ENCODE data around the gene RAB27B.

RAB27B gene

GRCh38 chr18:54899500-54899899 is 71.2 kb downstream of the RAB27B start:
- no peak for DNase-seq (ENCODE audit: low read depth)
- H3K4me3 ChIP-seq (ENCODE audit: low read depth, low read length), result no peak overlapping the region

- DNase-seq (ENCODE audit: low read depth), result no peak
- no peak overlapping the region for H3K4me3 ChIP-seq (ENCODE audit: low read depth, low read length)
Observed at GRCh38 chr18:54900290-54900689, 72.0 kb downstream of the RAB27B start.

- DNase-seq (ENCODE audit: low read depth), result no peak
- no peak overlapping the region for H3K4me3 ChIP-seq (ENCODE audit: low read depth, low read length)
Observed at GRCh38 chr18:54904581-54904980, 76.3 kb downstream of the RAB27B start.

GRCh38 chr18:54905629-54906028 is 77.4 kb downstream of the RAB27B start:
- H3K4me3 ChIP-seq (ENCODE audit: low read depth, low read length), result no peak overlapping the region
- DNase-seq (ENCODE audit: low read depth), result no peak

- no peak for DNase-seq (ENCODE audit: low read depth)
- H3K4me3 ChIP-seq (ENCODE audit: low read depth, low read length), result no peak overlapping the region
Observed at GRCh38 chr18:54906331-54907185, 78.3 kb downstream of the RAB27B start.

- H3K4me3 ChIP-seq (ENCODE audit: low read depth, low read length), result no peak overlapping the region
- DNase-seq (ENCODE audit: low read depth), result no peak
Observed at GRCh38 chr18:54909538-54909937, 81.3 kb downstream of the RAB27B start.

GRCh38 chr18:54910161-54910919 is 82.1 kb downstream of the RAB27B start:
- H3K4me3 ChIP-seq (ENCODE audit: low read depth, low read length), result no peak overlapping the region
- no peak for DNase-seq (ENCODE audit: low read depth)

- no peak overlapping the region for H3K4me3 ChIP-seq (ENCODE audit: low read depth, low read length)
- no peak for DNase-seq (ENCODE audit: low read depth)
Observed at GRCh38 chr18:54911551-54911950, 83.3 kb downstream of the RAB27B start.

GRCh38 chr18:54914816-54915215 is 86.5 kb downstream of the RAB27B start:
- no peak overlapping the region for H3K4me3 ChIP-seq (ENCODE audit: low read depth, low read length)
- no peak for DNase-seq (ENCODE audit: low read depth)

GRCh38 chr18:54916507-54916906 is 88.2 kb downstream of the RAB27B start:
- DNase-seq (ENCODE audit: low read depth), result no peak
- no peak overlapping the region for H3K4me3 ChIP-seq (ENCODE audit: low read depth, low read length)

GRCh38 chr18:54918060-54918459 is 89.8 kb downstream of the RAB27B start:
- no peak for DNase-seq (ENCODE audit: low read depth)
- H3K4me3 ChIP-seq (ENCODE audit: low read depth, low read length), result no peak overlapping the region

- no peak for DNase-seq (ENCODE audit: low read depth)
- H3K4me3 ChIP-seq (ENCODE audit: low read depth, low read length), result no peak overlapping the region
Observed at GRCh38 chr18:54919412-54919811, 91.1 kb downstream of the RAB27B start.

- H3K4me3 ChIP-seq (ENCODE audit: low read depth, low read length), result no peak overlapping the region
- DNase-seq (ENCODE audit: low read depth), result no peak
Observed at GRCh38 chr18:54923339-54923956, 95.2 kb downstream of the RAB27B start.

GRCh38 chr18:54924948-54925347 is 96.7 kb downstream of the RAB27B start:
- H3K4me3 ChIP-seq (ENCODE audit: low read depth, low read length), result no peak overlapping the region
- DNase-seq (ENCODE audit: low read depth), result no peak

- DNase-seq (ENCODE audit: low read depth), result no peak
- no peak overlapping the region for H3K4me3 ChIP-seq (ENCODE audit: low read depth, low read length)
Observed at GRCh38 chr18:54926593-54927325, 98.5 kb downstream of the RAB27B start.

- DNase-seq (ENCODE audit: low read depth), result no peak
Observed at GRCh38 chr18:54928236-54928635, 100.0 kb downstream of the RAB27B start.

GRCh38 chr18:54931152-54931551 is 102.9 kb downstream of the RAB27B start:
- no peak for DNase-seq (ENCODE audit: low read depth)
- H3K4me3 ChIP-seq (ENCODE audit: low read depth, low read length), result no peak overlapping the region

More at GRCh38 chr18:54928236-54928635, 100.0 kb downstream of the RAB27B start:
- no peak overlapping the region for H3K4me3 ChIP-seq (ENCODE audit: low read depth, low read length)

GRCh38 chr18:54932472-54932871 is 104.2 kb downstream of the RAB27B start:
- DNase-seq (ENCODE audit: low read depth), result no peak
- H3K4me3 ChIP-seq (ENCODE audit: low read depth, low read length), result no peak overlapping the region

- no peak for DNase-seq (ENCODE audit: low read depth)
- no peak overlapping the region for H3K4me3 ChIP-seq (ENCODE audit: low read depth, low read length)
Observed at GRCh38 chr18:54938506-54938905, 110.2 kb downstream of the RAB27B start.
